ENCODE results near the gene PIM3.
"Not testable (repeated sequence)": the region's sequence is repeated elsewhere in the genome, so short reads cannot be mapped to it uniquely, and the experiment has no call there.

Gene PIM3

DNA sequence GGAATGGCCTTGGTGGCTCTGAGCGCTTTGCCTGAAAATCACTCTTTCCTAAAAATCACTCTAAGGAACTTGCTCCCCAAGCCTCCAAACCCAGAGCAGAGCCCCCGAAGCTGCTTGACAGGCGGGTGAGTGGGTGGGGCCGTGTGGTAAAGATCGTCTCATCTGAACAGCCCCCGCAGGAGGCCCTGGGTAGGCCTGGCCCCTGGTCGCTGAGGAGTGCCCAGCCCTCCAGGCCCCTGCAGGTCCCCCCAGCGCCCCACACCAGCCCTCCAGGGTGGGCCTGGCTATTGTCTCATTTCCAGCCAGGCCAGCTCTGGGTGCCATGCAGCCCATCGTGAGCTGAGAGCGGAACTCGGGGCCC lies 17.2 kb upstream of the PIM3 start:
- no peak for DNase-seq (ENCODE audit: low read depth in 2 of 2)

DNA sequence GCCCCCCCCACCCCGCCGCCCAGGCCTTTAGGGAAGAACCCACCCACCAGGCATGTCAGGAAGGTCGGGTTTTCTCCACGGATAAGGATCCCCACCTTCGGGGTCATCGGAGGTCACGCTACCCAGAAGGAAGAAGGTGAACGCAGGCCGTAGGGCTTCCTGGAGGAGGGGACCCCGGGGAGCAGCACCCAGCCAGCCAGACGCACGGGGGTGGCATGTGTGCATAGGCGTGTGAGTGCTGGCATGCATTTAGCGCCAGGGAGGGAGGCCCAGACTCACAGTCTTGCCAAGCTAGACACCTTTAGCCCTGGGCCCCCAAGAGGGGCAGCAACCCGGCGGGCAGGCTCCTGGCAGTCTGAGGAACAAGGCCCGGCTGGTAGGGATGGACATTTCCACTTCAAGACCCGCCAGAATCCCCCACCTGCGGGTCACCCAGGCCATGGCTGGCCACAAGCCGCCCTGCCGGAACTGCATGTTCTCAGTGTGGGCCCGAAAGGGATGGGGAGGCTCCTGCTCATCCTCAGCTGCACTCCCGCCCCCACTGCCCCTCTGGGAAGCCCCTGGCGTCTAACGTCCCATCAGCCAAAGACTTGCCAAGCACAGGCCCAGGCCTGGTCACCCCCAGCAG lies 16.7 kb upstream of the PIM3 start:
- no peak for DNase-seq (ENCODE audit: low read depth in 2 of 2)

DNA sequence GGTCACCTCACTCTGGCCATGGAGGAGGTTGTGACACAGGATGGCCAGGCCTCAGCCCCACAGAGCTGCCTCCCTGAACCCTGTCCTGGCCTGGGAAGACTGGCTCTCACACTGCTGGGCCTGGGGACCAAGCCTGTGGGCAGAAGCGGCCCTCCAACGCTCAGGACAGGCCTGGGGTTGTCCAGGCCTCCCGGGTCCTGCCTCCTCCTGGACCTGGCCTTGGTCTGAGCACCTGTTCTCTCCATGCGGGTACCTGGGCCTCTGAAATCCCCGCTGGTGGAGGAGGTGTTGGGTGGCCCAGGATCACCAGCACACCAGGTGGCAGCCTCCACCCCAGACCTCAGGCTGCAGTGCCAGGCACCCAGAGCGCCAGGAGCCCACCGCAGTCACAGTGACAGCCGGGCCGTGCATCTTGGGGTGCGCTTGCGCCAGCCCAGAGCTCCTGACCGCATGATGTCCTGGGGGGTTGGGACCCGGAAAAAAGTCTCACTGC lies 16.1 kb upstream of the PIM3 start:
- DNase-seq (ENCODE audit: low read depth in 2 of 2) = no peak

DNA sequence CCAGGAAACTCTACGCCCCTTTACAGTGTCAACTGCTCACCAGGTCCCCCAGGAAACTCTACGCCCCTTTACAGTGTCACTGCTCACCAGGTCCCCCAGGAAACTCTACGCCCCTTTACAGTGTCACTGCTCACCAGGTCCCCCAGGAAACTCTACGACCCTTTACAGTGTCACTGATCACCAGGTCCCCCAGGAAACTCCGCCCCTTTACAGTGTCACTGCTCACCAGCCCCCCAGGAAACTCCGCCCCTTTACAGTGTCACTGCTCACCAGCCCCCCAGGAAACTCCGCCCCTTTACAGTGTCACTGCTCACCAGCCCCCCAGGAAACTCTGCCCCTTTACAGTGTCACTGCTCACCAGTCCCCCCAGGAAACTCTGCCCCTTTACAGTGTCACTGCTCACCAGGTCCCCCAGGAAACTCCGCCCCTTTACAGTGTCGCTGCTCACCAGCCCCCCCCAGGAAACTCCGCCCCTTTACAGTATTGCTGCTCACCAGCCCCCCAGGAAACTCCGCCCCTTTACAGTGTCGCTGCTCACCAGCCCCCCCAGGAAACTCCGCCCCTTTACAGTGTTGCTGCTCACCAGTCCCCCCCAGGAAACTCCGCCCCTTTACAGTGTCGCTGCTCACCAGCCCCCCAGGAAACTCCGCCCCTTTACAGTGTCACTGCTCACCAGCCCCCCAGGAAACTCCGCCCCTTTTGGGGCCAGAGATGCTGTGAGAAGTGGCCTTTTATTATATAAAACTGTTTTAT lies 15.4 kb upstream of the PIM3 start:
- not testable (repeated sequence) for DNase-seq (ENCODE audit: low read depth in 2 of 2)

- no peak for DNase-seq (ENCODE audit: low read depth in 2 of 2)
These were observed 13.8 kb upstream of the PIM3 start for GRCh38 chr22:49946612-49947295.

DNA sequence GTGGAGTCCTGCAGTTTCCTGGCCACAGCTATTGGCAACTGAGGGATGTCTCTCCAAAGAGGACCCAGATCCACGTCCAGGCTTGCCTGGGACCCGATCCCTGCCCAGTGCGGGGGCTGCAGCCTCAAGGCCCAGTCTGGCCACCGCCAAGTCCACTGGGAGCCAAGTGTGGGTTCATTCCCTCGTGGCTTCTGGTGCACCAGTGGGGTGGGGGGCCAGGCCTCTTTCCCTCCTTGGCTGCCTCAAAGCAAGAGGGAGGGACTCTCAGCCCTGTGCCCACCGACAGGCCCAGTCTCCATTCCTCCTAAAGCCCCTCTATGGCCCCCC lies 13.3 kb upstream of the PIM3 start:
- no peak for DNase-seq (ENCODE audit: low read depth in 2 of 2)

GRCh38 chr22:49948116-49948957 lies 12.2 kb upstream of the PIM3 start:
- DNase-seq (ENCODE audit: low read depth in 2 of 2) = no peak

GRCh38 chr22:49948958-49949913 lies 11.3 kb upstream of the PIM3 start:
- no peak for DNase-seq (ENCODE audit: low read depth in 2 of 2)

- DNase-seq (ENCODE audit: low read depth in 2 of 2) = no peak
These were observed 10.7 kb upstream of the PIM3 start for GRCh38 chr22:49949914-49950292.

- no peak for DNase-seq (ENCODE audit: low read depth in 2 of 2)
These were observed 10.1 kb upstream of the PIM3 start for GRCh38 chr22:49950396-49950994.

GRCh38 chr22:49951000-49951677 lies 9.4 kb upstream of the PIM3 start:
- no peak for DNase-seq (ENCODE audit: low read depth in 2 of 2)

DNA sequence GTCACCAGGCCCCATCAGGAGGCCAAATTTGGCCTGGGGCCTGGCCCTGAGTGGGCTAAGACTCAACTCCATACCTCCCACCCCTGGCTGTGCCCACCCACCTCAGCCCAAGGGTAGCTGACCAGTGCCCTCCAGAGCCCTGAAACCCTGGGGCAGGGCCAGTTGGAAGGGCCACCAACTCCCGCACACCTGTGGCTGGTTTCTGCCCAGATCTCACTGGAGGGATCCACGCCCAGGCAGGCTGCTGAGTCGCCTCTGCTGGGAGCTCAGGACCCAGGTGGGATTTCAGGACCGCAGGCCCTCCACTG lies 8.9 kb upstream of the PIM3 start:
- no peak for DNase-seq (ENCODE audit: low read depth in 2 of 2)

DNA sequence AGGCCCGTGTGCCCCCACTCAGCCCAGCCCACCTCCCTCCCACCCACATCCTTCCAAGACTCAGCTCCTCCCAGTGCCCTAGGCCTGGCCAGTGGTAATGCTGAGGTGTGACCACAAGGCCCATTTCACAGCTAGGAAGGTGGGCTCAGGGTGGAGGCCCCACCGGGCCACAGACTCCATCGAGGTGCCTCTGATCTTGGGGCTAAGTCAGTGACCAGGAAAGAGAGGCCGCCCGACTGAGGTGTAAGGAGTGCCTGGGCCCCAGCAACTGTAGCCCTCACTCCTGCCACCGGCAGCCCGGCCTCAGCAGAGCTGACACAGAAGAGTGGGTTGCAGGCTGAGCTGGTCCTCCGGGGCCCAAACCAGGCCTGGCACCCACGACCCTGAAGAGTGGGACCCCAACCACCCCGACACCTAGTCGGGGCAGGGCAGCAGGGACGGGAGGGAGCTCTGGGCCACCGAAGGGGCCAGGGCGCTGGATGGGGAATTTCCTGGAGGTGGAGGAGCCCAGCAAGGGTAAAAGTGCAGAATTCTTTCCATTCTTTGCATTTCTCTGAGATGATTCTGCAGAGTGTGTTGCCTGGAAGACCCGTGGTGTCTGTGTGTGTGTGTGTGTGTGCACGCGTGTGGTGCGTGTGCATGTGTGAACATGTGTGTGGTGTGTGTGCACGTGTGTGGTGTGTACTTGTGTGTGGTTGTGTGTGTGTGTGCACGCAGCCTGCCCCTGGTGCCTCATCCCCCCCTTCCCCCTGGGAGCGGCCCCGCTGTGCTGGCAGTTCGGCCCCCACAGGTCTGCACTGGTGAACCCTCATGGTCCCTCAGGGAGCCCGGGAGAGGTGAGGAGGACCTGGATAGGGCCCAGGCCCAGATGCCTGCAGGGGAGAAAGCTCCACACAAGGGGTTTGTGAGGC lies 8.3 kb upstream of the PIM3 start:
- no peak for DNase-seq (ENCODE audit: low read depth in 2 of 2)

DNA sequence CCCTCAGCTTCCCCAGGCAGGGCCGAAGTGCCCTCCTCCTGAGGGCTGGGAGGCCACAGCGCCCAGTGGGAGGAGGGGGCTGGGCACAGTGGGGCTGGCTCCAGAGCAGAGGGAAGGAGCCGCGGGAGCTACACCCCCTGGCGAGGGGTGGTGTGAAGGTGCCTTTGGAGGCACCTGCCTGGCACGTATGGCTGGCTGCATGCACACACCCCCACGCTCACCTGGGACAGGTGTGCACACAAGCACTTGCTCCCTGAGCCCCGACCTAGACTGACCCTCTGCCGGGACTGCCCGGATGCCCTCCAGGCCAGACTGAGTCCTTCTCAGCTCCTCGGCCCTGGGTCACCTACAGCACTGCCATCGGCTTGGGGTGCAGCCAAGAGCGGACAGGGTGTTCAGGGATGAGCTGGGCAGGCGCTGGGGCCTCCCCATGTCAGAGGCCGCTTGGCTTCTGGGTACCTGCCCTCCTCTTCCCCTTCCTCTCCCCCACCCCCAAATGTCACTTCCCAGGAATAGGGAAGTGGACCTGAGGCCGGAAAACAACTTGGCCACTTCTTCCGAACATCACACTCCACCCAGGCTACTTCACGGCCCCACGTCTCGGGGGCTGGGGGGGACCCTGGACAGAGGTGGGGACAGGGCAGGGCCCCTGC lies 7.4 kb upstream of the PIM3 start:
- no peak for DNase-seq (ENCODE audit: low read depth in 2 of 2)

GRCh38 chr22:49953680-49954344 lies 6.8 kb upstream of the PIM3 start:
- DNase-seq (ENCODE audit: low read depth in 2 of 2) = no peak

GRCh38 chr22:49954354-49954753 lies 6.2 kb upstream of the PIM3 start:
- no peak for DNase-seq (ENCODE audit: low read depth in 2 of 2)

- DNase-seq (ENCODE audit: low read depth in 2 of 2) = no peak
These were observed 5.5 kb upstream of the PIM3 start for GRCh38 chr22:49954991-49955580.
